Fibroblast of mammary gland (primary cell): ENCODE data around the gene FOSL2.

Experiments used
- DNase-seq: peaks from one replicate; pipeline ENCODE4 v3.0.0-alpha.2; 2010; ENCODE audit warnings: low read depth
- H3K4me3 ChIP-seq: 2 replicates; pipeline ENCODE4 v1.5.1; 2011; ENCODE audit warnings: low read depth, mild to moderate bottlenecking, low read length, moderate library complexity; ENCODE audit not compliant: control insufficient read depth
- CTCF ChIP-seq: conservative IDR thresholded peaks from 2 replicates; pipeline ENCODE4 v1.5.1; 2011; ENCODE audit warnings: low read depth, low read length, inconsistent platforms; ENCODE audit not compliant: control insufficient read depth, insufficient read depth

FOSL2 gene

GRCh38 chr2:28430788-28431418, 38.2 kb downstream of the FOSL2 start:
- no peak overlapping the region for H3K4me3 ChIP-seq
- DNase-seq = no peak
- no peak for TF ChIP-seq CTCF

GRCh38 chr2:28431741-28432140, 39.1 kb downstream of the FOSL2 start:
- DNase-seq = no peak
- TF ChIP-seq CTCF = no peak
- no peak overlapping the region for H3K4me3 ChIP-seq

GRCh38 chr2:28432362-28432761, 39.7 kb downstream of the FOSL2 start:
- no peak for DNase-seq
- no peak for TF ChIP-seq CTCF
- H3K4me3 ChIP-seq = no peak overlapping the region

GRCh38 chr2:28433215-28433614, 40.6 kb downstream of the FOSL2 start:
- TF ChIP-seq CTCF = no peak
- DNase-seq = no peak
- no peak overlapping the region for H3K4me3 ChIP-seq

- H3K4me3 ChIP-seq = no peak overlapping the region
- DNase-seq = no peak
- no peak for TF ChIP-seq CTCF
These were observed 41.4 kb downstream of the FOSL2 start for GRCh38 chr2:28433935-28434599.

GRCh38 chr2:28434600-28434989, 41.9 kb downstream of the FOSL2 start:
- no peak for DNase-seq

More at GRCh38 chr2:28434600-28434989, 41.9 kb downstream of the FOSL2 start:
- TF ChIP-seq CTCF = no peak
- no peak overlapping the region for H3K4me3 ChIP-seq
